Measurements from ENCODE around the gene NUMB.

GRCh38 chr14:73243341-73243740, 215.0 kb downstream of the NUMB start:
- TF ChIP-seq POLR2A (IDR thresholded peaks at IDR 0.05) (no peak), POLR2AphosphoS5 (IDR thresholded peaks at IDR 0.05) (no peak), EP300 (IDR thresholded peaks at IDR 0.05) (no peak)
- TF ChIP-seq, protein P1, sequence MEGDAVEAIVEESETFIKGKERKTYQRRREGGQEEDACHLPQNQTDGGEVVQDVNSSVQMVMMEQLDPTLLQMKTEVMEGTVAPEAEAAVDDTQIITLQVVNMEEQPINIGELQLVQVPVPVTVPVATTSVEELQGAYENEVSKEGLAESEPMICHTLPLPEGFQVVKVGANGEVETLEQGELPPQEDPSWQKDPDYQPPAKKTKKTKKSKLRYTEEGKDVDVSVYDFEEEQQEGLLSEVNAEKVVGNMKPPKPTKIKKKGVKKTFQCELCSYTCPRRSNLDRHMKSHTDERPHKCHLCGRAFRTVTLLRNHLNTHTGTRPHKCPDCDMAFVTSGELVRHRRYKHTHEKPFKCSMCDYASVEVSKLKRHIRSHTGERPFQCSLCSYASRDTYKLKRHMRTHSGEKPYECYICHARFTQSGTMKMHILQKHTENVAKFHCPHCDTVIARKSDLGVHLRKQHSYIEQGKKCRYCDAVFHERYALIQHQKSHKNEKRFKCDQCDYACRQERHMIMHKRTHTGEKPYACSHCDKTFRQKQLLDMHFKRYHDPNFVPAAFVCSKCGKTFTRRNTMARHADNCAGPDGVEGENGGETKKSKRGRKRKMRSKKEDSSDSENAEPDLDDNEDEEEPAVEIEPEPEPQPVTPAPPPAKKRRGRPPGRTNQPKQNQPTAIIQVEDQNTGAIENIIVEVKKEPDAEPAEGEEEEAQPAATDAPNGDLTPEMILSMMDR (IDR thresholded peaks at IDR 0.05) = no peak
